GM18502 (cell line): ENCODE measurements around the gene PPP1R36.
"Not testable (repeated sequence)": the region's sequence is repeated elsewhere in the genome, so short reads cannot be mapped to it uniquely, and the experiment has no call there.

Source experiments
- ATAC-seq: cut with Tn5 transposase; IDR thresholded peaks from one replicate; pipeline ENCODE4 v1.9.1; 2021; ENCODE audit warnings: mild to moderate bottlenecking; ENCODE audit not compliant: unreplicated experiment, poor library complexity

The PPP1R36 gene

GRCh38 chr14:64563696-64564095 is 13.9 kb downstream of the PPP1R36 start:
- ATAC-seq: no peak

GRCh38 chr14:64566651-64567122 is 16.9 kb downstream of the PPP1R36 start:
- no peak for ATAC-seq

DNA sequence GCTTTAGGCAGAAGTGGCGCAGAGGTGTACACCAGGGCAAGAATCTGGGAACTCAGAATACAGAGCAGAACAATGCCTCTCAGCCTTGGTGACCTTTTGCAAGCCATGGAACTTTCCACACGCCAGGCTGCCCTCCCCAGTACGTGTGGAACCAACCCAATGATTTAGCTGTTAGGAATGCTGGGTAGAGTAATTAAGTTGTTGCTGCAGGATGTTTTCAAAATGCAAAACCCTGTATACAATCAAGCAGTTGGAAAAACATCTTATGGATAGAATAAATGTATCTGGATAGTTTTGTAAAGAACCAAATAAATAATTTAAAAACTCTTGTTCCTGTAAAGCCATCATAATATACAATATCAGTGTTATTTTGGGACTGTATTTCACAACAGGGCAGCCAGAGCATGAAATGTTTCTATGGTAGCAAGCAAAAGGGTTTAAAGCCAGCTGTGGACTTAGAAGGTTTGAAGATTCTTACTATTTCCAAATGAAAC is 19.4 kb downstream of the PPP1R36 start:
- no peak for ATAC-seq

DNA sequence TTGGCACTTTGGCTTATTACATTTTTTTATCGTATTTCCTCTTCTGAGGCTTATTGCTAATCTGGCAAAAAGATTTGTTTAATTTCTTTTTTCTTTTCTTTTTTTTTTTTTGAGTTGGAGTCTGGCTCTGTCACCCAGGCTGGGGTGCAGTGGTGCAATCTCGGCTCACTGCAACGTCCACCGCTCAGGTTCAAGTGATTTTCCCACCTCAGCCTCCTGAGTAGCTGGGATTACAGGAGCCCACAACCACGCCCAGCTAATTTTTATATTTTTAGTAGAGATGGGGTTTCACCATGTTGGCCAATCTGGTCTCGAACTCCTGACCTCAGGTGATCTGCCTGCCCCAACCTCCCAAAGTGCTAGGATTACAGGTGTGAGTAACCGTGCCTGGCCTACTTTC is 19.9 kb downstream of the PPP1R36 start:
- ATAC-seq: not testable (repeated sequence)

- no peak for ATAC-seq
Measured at GRCh38 chr14:64572386-64573104, 22.8 kb downstream of the PPP1R36 start.

- no peak for ATAC-seq
Measured at GRCh38 chr14:64573109-64573508, 23.3 kb downstream of the PPP1R36 start.

GRCh38 chr14:64574371-64575107 is 24.8 kb downstream of the PPP1R36 start:
- ATAC-seq: no peak

- ATAC-seq: no peak
Measured at GRCh38 chr14:64577211-64577610, 27.4 kb downstream of the PPP1R36 start.

- ATAC-seq: no peak
Measured at GRCh38 chr14:64580467-64580866, 30.7 kb downstream of the PPP1R36 start.

GRCh38 chr14:64581363-64581762 is 31.6 kb downstream of the PPP1R36 start:
- no peak for ATAC-seq

- no peak for ATAC-seq
Measured at GRCh38 chr14:64581817-64582216, 32.1 kb downstream of the PPP1R36 start.

- no peak for ATAC-seq
Measured at GRCh38 chr14:64584190-64584589, 34.4 kb downstream of the PPP1R36 start.

GRCh38 chr14:64591809-64592208 is 42.0 kb downstream of the PPP1R36 start:
- no peak for ATAC-seq

DNA sequence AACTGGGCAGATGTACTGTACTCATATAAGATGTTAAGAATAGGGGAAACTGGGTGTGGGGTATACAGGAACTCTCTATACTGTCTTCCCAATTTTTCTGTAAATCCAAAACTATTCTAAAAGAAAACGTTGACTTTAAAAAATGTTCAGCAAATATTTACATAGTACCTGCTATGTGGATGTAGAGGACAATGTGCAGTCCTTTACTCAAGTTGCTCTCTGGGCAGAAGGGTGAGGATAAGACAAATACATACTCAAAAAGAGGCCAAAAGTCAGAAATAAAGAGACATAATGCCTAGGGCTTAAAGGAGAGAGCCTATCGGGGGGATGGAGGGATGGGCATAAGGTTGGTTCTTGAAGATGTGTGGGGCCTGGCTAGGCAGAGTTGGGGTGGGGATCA is 44.7 kb downstream of the PPP1R36 start:
- ATAC-seq: no peak

DNA sequence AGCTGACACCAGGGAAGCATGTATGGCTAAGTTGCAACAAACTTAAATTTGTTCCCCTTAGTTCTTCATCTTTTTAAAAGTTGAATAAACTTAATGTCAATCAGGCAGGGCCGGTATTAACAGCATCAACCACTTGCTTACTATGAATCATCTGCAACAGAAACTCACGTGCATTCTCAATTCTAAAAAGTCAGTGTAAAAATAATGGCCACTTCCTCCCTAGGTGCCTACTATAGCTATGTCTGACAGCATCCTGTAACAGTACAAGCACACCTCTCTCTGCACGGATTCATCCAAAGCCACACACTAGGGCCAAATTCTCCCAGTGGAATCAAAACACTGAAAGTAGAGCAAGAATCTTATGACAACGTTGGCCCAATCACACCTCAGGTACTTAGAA is 48.6 kb downstream of the PPP1R36 start:
- ATAC-seq: no peak

GRCh38 chr14:64601571-64601970 is 51.8 kb downstream of the PPP1R36 start:
- ATAC-seq: no peak

GRCh38 chr14:64602826-64603225 is 53.1 kb downstream of the PPP1R36 start:
- no peak for ATAC-seq

DNA sequence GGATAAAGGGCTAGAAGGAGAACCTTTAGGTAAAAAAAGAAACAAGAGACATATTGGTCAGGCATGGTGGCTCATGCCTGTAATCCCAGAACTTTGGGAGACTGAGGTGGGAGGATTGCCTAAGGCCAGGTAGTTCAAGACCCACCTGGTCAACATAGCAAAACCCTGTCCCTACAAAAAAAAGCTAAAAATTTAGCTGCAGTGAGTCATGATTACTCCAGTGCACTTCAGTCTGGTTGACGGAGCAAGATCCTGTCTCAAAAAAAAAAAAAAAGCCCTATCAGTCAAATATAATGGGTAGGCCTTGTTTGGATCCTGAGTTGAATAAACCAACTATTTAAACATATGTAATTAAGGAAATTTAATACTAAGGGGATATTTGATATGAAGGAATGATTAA is 54.2 kb downstream of the PPP1R36 start:
- ATAC-seq: no peak

GRCh38 chr14:64604881-64605280 is 55.1 kb downstream of the PPP1R36 start:
- no peak for ATAC-seq

GRCh38 chr14:64605926-64606685 is 56.3 kb downstream of the PPP1R36 start:
- ATAC-seq: no peak
